DOHH2 (cell line): ENCODE results near the gene VPS4A.

Source experiments
- EZH2phosphoT487 ChIP-seq: fragments of 200-600 bp; sonication (generic); IDR thresholded peaks from 2 replicates; pipeline ENCODE4 v1.6.1; 2017; ENCODE audit warnings: borderline replicate concordance, mild to moderate bottlenecking, antibody characterized with exemption, low read length, moderate library complexity, mixed read lengths
- TF ChIP-seq, protein P1 (sequence below): fragments of 200-600 bp; sonication (generic); IDR thresholded peaks from one replicate; pipeline ENCODE4 v1.5.1; 2014; ENCODE audit warnings: antibody characterized with exemption, mild to moderate bottlenecking, low read depth, low read length; ENCODE audit not compliant: poor library complexity, severe bottlenecking

DNA sequence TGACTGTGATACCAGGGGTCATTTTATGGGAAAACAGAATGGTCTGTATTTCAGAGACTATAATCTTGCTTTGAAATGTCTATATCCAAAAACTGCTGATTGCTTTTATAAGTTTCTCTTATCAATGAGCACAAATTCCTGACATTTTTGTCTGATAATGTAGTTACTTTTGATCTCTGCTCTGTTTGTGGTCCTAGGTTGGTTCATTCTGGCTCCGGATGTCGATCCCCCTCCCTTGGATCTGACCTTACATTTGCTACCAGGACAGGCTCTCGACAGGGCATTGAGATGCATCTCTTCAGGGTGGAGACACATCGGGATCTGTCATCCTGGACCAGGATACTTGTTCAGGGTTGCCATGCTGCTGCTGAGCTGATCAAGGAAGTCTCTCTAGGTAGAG is 27.3 kb upstream of the VPS4A start:
- TF ChIP-seq, protein P1, sequence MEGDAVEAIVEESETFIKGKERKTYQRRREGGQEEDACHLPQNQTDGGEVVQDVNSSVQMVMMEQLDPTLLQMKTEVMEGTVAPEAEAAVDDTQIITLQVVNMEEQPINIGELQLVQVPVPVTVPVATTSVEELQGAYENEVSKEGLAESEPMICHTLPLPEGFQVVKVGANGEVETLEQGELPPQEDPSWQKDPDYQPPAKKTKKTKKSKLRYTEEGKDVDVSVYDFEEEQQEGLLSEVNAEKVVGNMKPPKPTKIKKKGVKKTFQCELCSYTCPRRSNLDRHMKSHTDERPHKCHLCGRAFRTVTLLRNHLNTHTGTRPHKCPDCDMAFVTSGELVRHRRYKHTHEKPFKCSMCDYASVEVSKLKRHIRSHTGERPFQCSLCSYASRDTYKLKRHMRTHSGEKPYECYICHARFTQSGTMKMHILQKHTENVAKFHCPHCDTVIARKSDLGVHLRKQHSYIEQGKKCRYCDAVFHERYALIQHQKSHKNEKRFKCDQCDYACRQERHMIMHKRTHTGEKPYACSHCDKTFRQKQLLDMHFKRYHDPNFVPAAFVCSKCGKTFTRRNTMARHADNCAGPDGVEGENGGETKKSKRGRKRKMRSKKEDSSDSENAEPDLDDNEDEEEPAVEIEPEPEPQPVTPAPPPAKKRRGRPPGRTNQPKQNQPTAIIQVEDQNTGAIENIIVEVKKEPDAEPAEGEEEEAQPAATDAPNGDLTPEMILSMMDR, result no peak
- TF ChIP-seq EZH2phosphoT487, result no peak
